GM21576 (cell line): ENCODE data around the gene HYPK.
"Not testable (repeated sequence)": the region's sequence is repeated elsewhere in the genome, so short reads cannot be mapped to it uniquely, and the experiment has no call there.

ENCODE experiments used
- ATAC-seq: cut with Tn5 transposase; IDR thresholded peaks from one replicate; pipeline ENCODE4 v1.9.1; 2021; ENCODE audit warnings: mild to moderate bottlenecking, moderate library complexity; ENCODE audit not compliant: unreplicated experiment

HYPK gene

GRCh38 chr15:43832485-43832884, 32.1 kb downstream of the HYPK start:
- ATAC-seq, result not testable (repeated sequence)

- ATAC-seq, result no peak
Measured at GRCh38 chr15:43845421-43845820, 45.0 kb downstream of the HYPK start.

GRCh38 chr15:43851251-43851650, 50.9 kb downstream of the HYPK start:
- ATAC-seq, result no peak

GRCh38 chr15:43852607-43853006, 52.2 kb downstream of the HYPK start:
- no peak for ATAC-seq
